Measurements from ENCODE around the gene GRIK3. TPM values are rescaled to one million over a fixed set of nuclear protein-coding genes. Genes with fewer than 3 reads are reported as not detected.

The GRIK3 gene
- total RNA-seq, 6 experiments from 2014 or later: 0.07 TPM; not detected in 5

DNA sequence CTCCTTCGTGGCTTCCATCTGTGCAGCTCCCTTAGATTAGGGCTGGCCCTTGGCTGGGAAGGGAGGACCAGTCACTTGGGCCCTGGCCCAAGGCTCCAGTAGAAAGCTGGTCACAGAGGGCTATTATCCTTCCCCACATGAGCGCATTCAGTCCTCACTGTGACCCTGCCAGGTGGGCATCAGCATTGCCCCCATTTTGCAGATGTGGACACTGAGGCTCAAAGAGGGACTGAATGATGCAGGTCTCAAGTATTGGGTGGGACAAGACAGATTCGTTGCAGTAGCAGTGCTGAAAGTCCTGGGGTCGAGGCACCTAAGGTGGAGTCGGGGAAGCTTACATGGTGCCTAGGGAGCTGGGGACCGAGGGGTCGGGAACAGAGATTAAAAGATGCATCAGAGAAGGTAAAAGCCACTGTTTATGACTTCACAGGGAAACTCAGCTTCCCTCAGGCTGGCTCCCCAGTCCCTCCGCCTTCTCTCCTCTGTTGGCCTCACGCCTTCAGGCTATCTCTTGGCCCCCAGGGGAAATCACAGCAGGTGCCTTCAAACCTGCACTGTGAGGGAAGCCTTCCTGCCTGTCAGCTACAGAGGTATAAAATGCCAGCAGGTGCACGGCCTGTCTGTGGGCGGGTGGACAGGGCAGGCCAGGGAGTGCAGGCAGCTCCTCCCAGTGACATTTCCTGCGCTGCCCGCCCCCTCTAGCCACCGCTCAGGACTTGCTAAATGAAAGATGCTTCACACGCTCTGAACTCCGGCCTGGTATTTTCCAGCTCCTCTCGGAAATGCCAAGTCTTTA is 178.4 kb downstream of the GRIK3 start:
- Histone ChIP-seq H3K27ac (no peak overlapping the region), H3K9me3 (no peaks in the 10 kb centered on the region), H3K4me1 (no peaks in the 10 kb centered on the region), H3K27me3 (no peaks in the 10 kb centered on the region), H3K4me3 (no peak overlapping the region), H3K36me3 (no peaks in the 10 kb centered on the region)
- intact Hi-C loops (cut with DNase I): no loop called here
- TF ChIP-seq POLR2A (IDR thresholded peaks at IDR 0.05): no peak
- TF ChIP-seq, protein P1, sequence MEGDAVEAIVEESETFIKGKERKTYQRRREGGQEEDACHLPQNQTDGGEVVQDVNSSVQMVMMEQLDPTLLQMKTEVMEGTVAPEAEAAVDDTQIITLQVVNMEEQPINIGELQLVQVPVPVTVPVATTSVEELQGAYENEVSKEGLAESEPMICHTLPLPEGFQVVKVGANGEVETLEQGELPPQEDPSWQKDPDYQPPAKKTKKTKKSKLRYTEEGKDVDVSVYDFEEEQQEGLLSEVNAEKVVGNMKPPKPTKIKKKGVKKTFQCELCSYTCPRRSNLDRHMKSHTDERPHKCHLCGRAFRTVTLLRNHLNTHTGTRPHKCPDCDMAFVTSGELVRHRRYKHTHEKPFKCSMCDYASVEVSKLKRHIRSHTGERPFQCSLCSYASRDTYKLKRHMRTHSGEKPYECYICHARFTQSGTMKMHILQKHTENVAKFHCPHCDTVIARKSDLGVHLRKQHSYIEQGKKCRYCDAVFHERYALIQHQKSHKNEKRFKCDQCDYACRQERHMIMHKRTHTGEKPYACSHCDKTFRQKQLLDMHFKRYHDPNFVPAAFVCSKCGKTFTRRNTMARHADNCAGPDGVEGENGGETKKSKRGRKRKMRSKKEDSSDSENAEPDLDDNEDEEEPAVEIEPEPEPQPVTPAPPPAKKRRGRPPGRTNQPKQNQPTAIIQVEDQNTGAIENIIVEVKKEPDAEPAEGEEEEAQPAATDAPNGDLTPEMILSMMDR (IDR thresholded peaks at IDR 0.05): no peak
- ATAC-seq (no peak), DNase-seq (no peak)
- 47% methylated on average over 14 of the region's 17 CpGs for WGBS (ENCODE audit: insufficient coverage, low coverage, low lambda C conversion rate, missing lambda C conversion rate)

GRCh38 chr1:36853638-36854037 is 180.7 kb downstream of the GRIK3 start:
- H3K27me3 ChIP-seq: no peaks in the 10 kb centered on the region
- DNase-seq: no peak
- H3K36me3 ChIP-seq: no peaks in the 10 kb centered on the region
- no peaks in the 10 kb centered on the region for H3K4me1 ChIP-seq
- WGBS (ENCODE audit: insufficient coverage, low coverage, low lambda C conversion rate, missing lambda C conversion rate): 86% methylated on average over 7 of the region's 14 CpGs
- H3K9me3 ChIP-seq: no peaks in the 10 kb centered on the region
- no peak overlapping the region for H3K27ac ChIP-seq
- intact Hi-C loops (cut with DNase I): no loop called here
- no peak overlapping the region for H3K4me3 ChIP-seq
- ATAC-seq: no peak
- TF ChIP-seq, protein P1 (IDR thresholded peaks at IDR 0.05): no peak
- no peak for TF ChIP-seq POLR2A (IDR thresholded peaks at IDR 0.05)

DNA sequence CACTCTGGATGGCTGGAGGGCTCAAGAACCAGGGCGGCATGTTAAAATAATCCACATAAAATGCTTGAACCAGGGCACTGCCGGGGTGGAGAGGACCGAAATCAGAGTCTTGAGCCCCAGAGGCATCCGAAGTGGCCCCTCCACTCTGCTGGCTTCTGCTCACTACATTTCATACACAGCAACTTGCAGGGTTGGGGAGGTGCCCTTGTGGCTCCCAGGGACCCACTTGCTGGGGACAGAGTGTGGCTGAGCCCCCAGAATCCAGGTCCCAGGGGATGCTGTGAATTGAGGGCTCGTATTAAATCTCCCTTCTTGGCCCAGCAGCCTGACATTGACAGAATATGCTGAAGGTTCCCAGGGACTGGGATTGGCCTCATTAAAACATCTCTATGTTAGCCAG is 181.7 kb downstream of the GRIK3 start:
- Histone ChIP-seq H3K36me3 (no peaks in the 10 kb centered on the region), H3K27me3 (no peaks in the 10 kb centered on the region), H3K4me1 (no peaks in the 10 kb centered on the region), H3K9me3 (no peaks in the 10 kb centered on the region), H3K27ac (no peak overlapping the region), H3K4me3 (no peak overlapping the region)
- TF ChIP-seq, protein P1 (IDR thresholded peaks at IDR 0.05): no peak
- no peak for TF ChIP-seq POLR2A (IDR thresholded peaks at IDR 0.05)
- DNase-seq (peak in 1 of 3 donors; percentile 21), ATAC-seq (no peak)
- WGBS (ENCODE audit: insufficient coverage, low coverage, low lambda C conversion rate, missing lambda C conversion rate): 100% methylated on average over 1 of the region's 5 CpGs
- intact Hi-C loops (cut with DNase I): no loop called here

DNA sequence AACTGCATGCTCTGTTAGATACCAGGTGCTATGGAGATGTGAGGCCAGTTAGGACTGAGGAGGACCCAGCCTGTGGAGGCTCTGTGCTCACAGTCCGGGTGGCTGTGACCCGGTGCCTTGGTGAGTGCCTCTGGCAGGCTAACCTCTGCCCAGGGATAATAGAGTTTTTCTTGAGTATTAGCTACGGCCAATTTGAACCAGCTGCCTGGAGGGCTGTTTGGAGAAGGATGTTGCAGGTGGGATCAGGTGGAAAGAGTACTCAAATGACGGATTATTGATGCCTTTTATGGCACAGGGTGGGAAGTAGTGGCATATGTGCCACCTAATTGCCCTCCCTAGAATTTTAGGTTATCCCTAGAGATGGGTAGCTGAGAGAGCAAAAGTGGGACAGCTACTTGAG is 182.7 kb downstream of the GRIK3 start:
- no peaks in the 10 kb centered on the region for H3K36me3 ChIP-seq
- no peak overlapping the region for H3K4me3 ChIP-seq
- H3K27me3 ChIP-seq: no peaks in the 10 kb centered on the region
- DNase-seq (no peak), ATAC-seq (no peak)
- intact Hi-C loops (cut with DNase I): no loop called here
- H3K9me3 ChIP-seq: no peaks in the 10 kb centered on the region
- H3K27ac ChIP-seq: no peak overlapping the region
- WGBS (ENCODE audit: insufficient coverage, low coverage, low lambda C conversion rate, missing lambda C conversion rate): 49% methylated on average over 4 of the region's 4 CpGs
- H3K4me1 ChIP-seq: no peaks in the 10 kb centered on the region
- TF ChIP-seq, protein P1 (IDR thresholded peaks at IDR 0.05): no peak
- no peak for TF ChIP-seq POLR2A (IDR thresholded peaks at IDR 0.05)

Measured in right lobe of liver (tissue), 6 donors.